Activated naive CD8-positive, alpha-beta T cell treated with anti-CD3 and anti-CD28 coated beads for 36 hours (primary cell): Measurements from ENCODE around the gene SSH3. TPM values are rescaled to one million over a fixed set of nuclear protein-coding genes. Genes with fewer than 3 reads are reported as not detected.
A peak's percentile ranks its signal among the peaks of the same experiment; 100 is the strongest.

ENCODE experiments used
- DNase-seq: peaks from one replicate; pipeline ENCODE4 v3.0.0; 2021
- H3K27ac Mint-ChIP-seq: one replicate; pipeline ENCODE4 v1.8.0; 2022; ENCODE audit warnings: mild to moderate bottlenecking, moderate library complexity, mixed read lengths
- H3K27me3 Mint-ChIP-seq: one replicate; pipeline ENCODE4 v1.8.0; 2022; ENCODE audit warnings: mild to moderate bottlenecking, mixed read lengths
- H3K36me3 Mint-ChIP-seq: one replicate; pipeline ENCODE4 v1.8.0; 2021; ENCODE audit warnings: mild to moderate bottlenecking, mixed read lengths
- H3K4me1 Mint-ChIP-seq: one replicate; pipeline ENCODE4 v1.8.0; 2021; ENCODE audit warnings: mixed read lengths
- H3K4me3 Mint-ChIP-seq: one replicate; pipeline ENCODE4 v1.8.0; 2022; ENCODE audit warnings: mild to moderate bottlenecking, moderate library complexity, mixed read lengths
- H3K9me3 Mint-ChIP-seq: one replicate; pipeline ENCODE4 v1.8.0; 2022; ENCODE audit warnings: mixed read lengths
- total RNA-seq, 2 experiments: library from RNA; stranded (reverse); gene quantifications; one replicate each; pipeline ENCODE4 v1.2.3, GENCODE V29; 2021

The SSH3 gene
- total RNA-seq, 2 experiments from 2014 or later: 4.6 to 4.7 TPM

DNA sequence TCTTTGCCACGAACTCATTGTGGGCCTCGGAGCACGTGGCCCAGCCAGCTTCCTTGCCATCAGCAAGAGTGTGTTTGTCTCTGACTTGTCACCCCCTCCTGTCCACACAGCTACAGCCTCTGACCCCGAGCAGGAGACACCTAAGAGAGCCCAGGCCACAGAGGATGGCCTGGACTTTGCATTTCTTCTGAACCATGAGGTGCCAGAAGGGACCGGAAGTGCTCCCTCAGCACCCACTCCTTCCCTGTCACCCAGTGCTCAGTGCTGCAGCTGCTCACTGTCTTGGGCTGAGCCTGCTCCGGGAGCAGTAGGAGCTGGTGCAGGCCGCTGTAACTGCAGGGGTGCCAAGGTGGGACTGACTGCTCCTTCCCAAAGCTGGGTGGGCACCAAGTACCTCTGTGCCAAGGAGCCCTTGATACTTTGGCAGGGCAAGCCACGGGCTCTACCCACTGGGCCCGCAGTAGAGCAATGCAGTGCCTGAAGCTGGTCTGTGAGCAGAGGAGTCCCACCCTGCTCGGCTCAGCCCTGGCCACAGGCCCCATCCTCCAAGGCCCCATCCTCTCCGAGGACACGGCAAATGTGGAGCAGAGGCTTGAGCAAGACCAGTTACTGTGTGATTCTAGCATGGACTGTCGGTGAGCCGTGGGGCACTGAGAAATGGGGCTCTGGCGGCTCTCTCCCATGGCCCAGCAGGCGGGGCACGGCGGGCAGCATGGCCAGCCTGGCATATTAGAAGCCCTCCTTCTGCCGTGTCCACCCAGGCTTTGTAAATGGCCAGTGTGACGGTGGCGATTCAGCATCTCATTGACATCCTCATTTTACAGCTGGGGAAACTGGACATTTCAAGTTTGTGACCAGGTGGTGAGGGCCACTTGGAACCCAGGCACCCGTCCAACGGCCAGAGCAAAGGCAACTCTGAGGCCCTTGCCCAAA is 30.7 kb upstream of the SSH3 start:
- peak; percentile 54 for DNase-seq
- Mint-ChIP-seq H3K4me1 (peaks cover 75% of the 10 kb centered on the region), H3K27ac (peak overlapping the region; percentile 99), H3K27me3 (no peaks in the 10 kb centered on the region), H3K9me3 (no peaks in the 10 kb centered on the region), H3K36me3 (peaks cover 56% of the 10 kb centered on the region), H3K4me3 (peak overlapping the region; percentile 92)

GRCh38 chr11:67273260-67273990 is 29.9 kb upstream of the SSH3 start:
- no peak for DNase-seq
- peak overlapping the region; percentile 99 for H3K27ac Mint-ChIP-seq
- peak overlapping the region; percentile 92 for H3K4me3 Mint-ChIP-seq
- H3K36me3 Mint-ChIP-seq: peaks cover 52% of the 10 kb centered on the region
- H3K9me3 Mint-ChIP-seq: no peaks in the 10 kb centered on the region
- H3K4me1 Mint-ChIP-seq: peaks cover 74% of the 10 kb centered on the region
- H3K27me3 Mint-ChIP-seq: no peaks in the 10 kb centered on the region

DNA sequence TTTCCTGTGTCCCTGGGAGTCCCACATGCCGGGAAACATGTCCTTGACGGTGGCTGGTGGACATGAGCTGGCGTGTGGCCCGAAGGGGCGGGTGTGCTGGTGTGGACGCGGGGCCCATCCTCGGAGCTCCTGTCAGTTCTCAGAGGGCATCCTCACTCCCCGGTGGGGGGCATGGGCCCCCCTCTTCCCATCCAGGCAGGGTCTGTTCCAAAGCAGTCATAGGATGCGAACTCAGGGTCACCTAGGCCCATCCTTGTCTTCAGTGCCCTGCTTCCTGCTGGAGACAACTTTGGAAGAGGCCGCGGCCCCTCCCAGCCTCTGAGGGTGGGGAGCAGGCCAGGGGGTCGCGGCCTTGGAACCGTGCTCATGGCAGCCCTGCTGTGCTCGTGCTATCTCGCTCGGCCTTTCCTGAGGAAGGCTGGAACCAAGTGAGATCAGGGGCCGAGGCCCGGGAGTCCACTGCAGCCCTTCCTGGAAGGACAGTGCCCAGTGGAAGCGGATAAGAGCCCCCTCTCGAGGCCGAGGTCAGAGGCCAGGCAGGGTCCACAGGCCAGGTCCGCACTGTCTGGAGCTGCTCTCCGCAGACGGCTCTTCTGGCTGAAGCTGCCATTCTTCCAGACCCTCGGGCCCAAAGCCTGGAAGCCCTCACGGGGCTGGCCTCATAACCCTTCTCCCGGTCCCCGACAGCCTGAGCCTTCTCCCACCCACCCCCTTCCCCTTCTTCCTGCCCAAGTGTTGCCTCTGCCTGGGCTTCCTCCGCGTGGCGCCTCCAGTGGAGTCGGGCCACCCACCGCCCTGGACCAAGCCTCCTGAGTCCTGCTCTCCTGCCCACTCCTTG is 28.3 kb upstream of the SSH3 start:
- peak overlapping the region; percentile 66 for H3K4me3 Mint-ChIP-seq
- peaks cover 51% of the 10 kb centered on the region for H3K36me3 Mint-ChIP-seq
- no peak for DNase-seq
- no peaks in the 10 kb centered on the region for H3K27me3 Mint-ChIP-seq
- peaks cover 73% of the 10 kb centered on the region for H3K4me1 Mint-ChIP-seq
- no peaks in the 10 kb centered on the region for H3K9me3 Mint-ChIP-seq
- peak overlapping the region; percentile 99 for H3K27ac Mint-ChIP-seq

DNA sequence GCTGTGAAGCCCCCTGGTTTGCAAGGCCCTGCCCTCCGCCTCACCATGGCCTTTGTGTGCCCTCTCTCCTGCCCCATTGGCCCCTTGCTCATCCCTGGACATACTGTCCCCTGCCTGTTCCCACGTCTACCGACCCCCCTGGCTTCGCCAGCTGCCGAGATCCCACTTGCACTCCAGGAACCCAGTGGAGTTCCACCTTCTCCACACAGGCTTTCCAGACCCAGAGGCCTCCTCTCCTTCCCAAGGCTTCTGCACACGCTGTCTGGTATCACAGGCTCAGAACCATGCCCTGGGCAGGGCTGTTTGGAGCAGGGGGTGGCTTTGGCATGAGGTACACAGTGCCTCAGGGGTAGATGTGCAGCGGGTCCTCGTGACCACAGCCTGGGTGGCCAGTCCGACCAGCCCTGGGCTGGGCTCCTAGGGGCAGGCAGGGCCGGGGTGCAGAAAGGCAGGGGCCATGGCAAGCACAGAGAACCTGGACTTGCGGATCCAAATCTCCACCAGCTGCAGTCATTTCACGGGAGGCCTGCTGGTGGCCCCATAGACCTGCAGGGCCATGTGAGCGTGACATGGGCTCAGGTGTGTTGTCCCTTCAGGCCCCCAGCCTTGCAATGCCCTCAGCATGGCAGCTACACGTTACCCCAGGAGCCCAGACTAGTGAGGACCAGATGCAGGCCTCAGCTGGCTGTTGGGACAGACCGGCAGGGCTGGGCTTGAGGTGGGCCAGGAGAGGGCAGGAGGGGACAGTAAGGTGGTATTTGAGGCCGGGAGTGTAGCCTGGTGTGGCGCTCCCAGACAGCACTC is 27.5 kb upstream of the SSH3 start:
- Mint-ChIP-seq H3K27me3 (no peaks in the 10 kb centered on the region), H3K27ac (peak overlapping the region; percentile 99), H3K9me3 (no peaks in the 10 kb centered on the region), H3K4me3 (peak overlapping the region; percentile 66), H3K36me3 (peaks cover 46% of the 10 kb centered on the region), H3K4me1 (peaks cover 65% of the 10 kb centered on the region)
- DNase-seq: peak; percentile 42

- peaks cover 41% of the 10 kb centered on the region for H3K36me3 Mint-ChIP-seq
- no peaks in the 10 kb centered on the region for H3K27me3 Mint-ChIP-seq
- peak overlapping the region; percentile 74 for H3K4me3 Mint-ChIP-seq
- peaks cover 56% of the 10 kb centered on the region for H3K4me1 Mint-ChIP-seq
- H3K27ac Mint-ChIP-seq: peak overlapping the region; percentile 99
- no peaks in the 10 kb centered on the region for H3K9me3 Mint-ChIP-seq
- DNase-seq: peak; percentile 76
Measured at GRCh38 chr11:67276781-67277230, 26.5 kb upstream of the SSH3 start.

DNA sequence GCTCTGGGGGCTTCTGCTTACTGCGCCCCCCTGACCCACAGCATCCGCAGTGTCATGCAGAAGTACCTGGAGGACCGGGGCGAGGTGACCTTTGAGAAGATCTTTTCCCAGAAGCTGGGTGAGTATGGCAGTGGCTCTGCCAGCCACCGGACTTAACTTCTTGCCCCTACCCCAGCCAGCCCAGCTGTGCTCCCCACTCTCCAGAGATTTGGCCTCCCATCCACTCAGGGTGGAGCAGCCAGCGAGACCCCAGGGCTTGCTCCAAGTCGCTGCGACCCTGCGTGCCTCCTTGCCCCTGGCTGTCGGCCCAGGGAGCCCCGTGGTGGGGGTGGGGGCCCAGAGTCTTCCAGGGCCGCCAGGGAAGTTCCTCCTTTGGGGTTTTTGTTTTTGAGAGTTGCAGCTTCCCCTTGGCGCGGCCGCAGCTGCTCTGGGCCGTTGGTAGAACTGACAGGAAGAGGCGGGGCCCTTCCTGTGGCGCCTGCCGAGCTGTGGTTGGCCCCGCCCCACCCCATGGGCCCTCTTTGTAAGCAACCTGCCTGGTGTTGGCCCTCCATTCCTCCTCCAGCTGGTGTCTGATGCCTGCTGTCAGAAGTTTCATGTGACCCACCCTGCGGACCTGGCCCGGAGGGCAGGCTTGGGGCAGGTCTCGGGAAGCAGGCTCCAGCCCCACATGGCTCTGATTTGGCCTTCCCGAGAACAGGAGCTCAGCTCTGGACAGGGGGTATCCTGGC is 25.9 kb upstream of the SSH3 start:
- DNase-seq: peak; percentile 94
- peaks cover 39% of the 10 kb centered on the region for H3K36me3 Mint-ChIP-seq
- H3K4me1 Mint-ChIP-seq: peaks cover 50% of the 10 kb centered on the region

GRCh38 chr11:67278135-67278938 is 25.0 kb upstream of the SSH3 start:
- Mint-ChIP-seq H3K36me3 (peaks cover 38% of the 10 kb centered on the region), H3K4me1 (peaks cover 41% of the 10 kb centered on the region), H3K9me3 (no peaks in the 10 kb centered on the region), H3K4me3 (peak overlapping the region; percentile 74), H3K27me3 (no peaks in the 10 kb centered on the region), H3K27ac (peak overlapping the region; percentile 99)
- DNase-seq: no peak

More for the DNA sequence above, 25.9 kb upstream of the SSH3 start:
- peak overlapping the region; percentile 99 for H3K27ac Mint-ChIP-seq
- H3K9me3 Mint-ChIP-seq: no peaks in the 10 kb centered on the region
- H3K27me3 Mint-ChIP-seq: no peaks in the 10 kb centered on the region
- H3K4me3 Mint-ChIP-seq: peak overlapping the region; percentile 74

- Mint-ChIP-seq H3K9me3 (no peaks in the 10 kb centered on the region), H3K27me3 (no peaks in the 10 kb centered on the region), H3K4me1 (peaks cover 41% of the 10 kb centered on the region), H3K36me3 (peaks cover 38% of the 10 kb centered on the region), H3K27ac (peak overlapping the region; percentile 99), H3K4me3 (peak overlapping the region; percentile 51)
- no peak for DNase-seq
Measured at GRCh38 chr11:67278939-67279588, 24.3 kb upstream of the SSH3 start.

DNA sequence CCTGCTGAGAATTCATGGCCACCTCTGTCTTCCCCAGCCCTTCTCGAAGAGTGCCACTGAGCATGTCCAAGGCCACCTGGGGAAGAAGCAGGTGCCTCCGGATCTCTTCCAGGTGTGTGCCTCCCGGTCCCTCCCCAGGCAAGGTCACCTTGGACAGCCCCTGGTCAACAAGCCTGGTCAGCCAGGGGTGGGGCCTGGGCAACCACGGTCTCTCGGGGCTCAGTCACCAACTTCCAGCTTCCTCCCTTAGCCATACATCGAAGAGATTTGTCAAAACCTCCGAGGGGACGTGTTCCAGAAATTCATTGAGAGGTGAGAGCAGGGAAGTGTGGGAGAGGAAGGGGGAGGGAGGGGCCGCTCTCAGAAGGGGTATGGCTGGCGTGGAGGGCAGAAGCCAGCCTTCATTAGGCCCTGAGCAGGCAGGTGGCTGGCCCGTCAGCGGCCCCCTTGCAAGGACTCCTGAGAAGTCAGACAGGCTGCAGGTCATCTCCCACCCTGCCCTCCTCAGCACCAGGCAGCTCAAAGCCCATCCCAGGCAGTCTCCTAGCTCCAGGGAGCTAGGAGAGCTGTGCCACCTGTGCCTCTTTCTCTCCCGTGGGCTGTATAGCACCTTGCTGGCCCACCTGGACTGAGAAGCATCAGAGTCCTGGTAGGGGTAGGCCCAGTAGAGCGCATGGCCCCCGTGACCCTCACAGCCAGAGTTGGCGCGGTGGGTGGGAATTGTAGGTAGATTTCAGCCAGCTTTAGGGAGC is 23.6 kb upstream of the SSH3 start:
- Mint-ChIP-seq H3K4me1 (peaks cover 36% of the 10 kb centered on the region), H3K4me3 (no peak overlapping the region), H3K9me3 (no peaks in the 10 kb centered on the region), H3K27me3 (no peaks in the 10 kb centered on the region), H3K27ac (peak overlapping the region; percentile 99), H3K36me3 (peaks cover 32% of the 10 kb centered on the region)
- no peak for DNase-seq

DNA sequence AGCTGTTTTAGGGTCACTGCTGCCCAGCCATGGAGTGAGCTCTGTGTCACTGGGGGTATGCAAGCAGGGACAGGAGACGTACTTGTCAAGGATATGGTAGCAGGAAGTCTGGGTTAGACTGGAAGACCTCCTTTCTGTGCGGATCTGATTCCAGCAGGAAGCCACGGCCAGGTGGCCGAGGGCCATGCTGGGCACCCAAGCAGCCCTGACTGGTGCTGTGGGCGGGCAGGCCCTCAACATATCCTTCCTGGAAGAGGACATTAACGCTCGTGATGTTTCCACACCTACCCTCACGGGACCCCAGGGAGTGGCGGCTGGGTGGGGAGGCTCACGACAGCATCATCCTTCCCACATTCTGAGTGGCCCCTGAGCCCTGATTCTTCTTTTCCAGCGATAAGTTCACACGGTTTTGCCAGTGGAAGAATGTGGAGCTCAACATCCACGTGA is 23.0 kb upstream of the SSH3 start:
- H3K27ac Mint-ChIP-seq: peak overlapping the region; percentile 99
- H3K4me3 Mint-ChIP-seq: no peak overlapping the region
- no peak for DNase-seq
- no peaks in the 10 kb centered on the region for H3K9me3 Mint-ChIP-seq
- H3K27me3 Mint-ChIP-seq: no peaks in the 10 kb centered on the region
- peaks cover 31% of the 10 kb centered on the region for H3K36me3 Mint-ChIP-seq
- peaks cover 34% of the 10 kb centered on the region for H3K4me1 Mint-ChIP-seq

DNA sequence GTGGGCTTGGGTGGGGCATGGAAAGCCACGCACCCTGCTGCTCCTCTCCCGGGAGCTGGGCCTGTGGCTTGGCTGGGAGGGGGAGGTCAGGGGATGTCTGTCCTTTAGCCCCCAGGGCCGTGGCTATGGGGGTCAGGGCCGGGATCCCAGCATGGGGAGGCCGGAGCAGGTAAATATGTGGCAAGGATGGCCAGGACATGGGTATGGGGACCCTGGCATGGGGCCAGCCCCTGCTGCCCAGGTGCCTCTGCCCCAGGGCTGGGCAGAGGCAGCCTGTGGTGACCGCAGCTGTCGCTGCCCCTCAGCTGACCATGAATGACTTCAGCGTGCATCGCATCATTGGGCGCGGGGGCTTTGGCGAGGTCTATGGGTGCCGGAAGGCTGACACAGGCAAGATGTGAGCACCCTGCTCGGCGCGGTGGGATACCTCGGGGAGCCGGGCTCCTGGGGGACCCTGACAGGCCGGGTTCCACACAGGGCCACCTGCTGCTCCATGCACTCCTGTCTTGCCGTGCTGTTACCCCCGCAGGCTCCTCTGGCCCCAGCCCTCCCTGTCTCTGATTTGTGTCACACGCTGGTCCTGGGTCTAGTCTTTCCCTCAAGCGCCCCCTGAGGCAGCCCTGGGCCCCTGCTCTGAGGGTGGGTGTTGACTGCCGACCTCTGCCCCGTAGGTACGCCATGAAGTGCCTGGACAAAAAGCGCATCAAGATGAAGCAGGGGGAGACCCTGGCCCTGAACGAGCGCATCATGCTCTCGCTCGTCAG is 22.4 kb upstream of the SSH3 start:
- H3K4me1 Mint-ChIP-seq: peaks cover 28% of the 10 kb centered on the region
- no peak overlapping the region for H3K27ac Mint-ChIP-seq
- peaks cover 26% of the 10 kb centered on the region for H3K36me3 Mint-ChIP-seq

More for the DNA sequence above, 22.4 kb upstream of the SSH3 start:
- Mint-ChIP-seq H3K4me3 (no peak overlapping the region), H3K9me3 (no peaks in the 10 kb centered on the region), H3K27me3 (no peaks in the 10 kb centered on the region)
- no peak for DNase-seq
